K562 (cell line): ENCODE results near the gene MAN1A1.

Experiments used
- CGGBP1 ChIP-seq: fragments of 250-450 bp; sonication (Bioruptor Pico); IDR thresholded peaks from 2 replicates; pipeline ENCODE4 v1.9.0; 2021; ENCODE audit warnings: mild to moderate bottlenecking
- EHMT2 ChIP-seq: fragments of 450-650 bp; IDR thresholded peaks from 2 replicates; pipeline ENCODE4 v1.6.1; 2018; ENCODE audit warnings: antibody characterized with exemption
- FOXP1 ChIP-seq: sonication (generic); formaldehyde crosslinking; IDR thresholded peaks from 2 replicates; pipeline ENCODE4 v1.8.0; 2022; ENCODE audit warnings: mild to moderate bottlenecking, missing genetic modification reagents
- L3MBTL2 ChIP-seq: fragments of 450-650 bp; IDR thresholded peaks from 2 replicates; pipeline ENCODE4 v1.6.1; 2016; ENCODE audit warnings: mild to moderate bottlenecking, moderate library complexity
- POLR2A ChIP-seq: fragments of 450-650 bp; conservative IDR thresholded peaks from 2 replicates; pipeline ENCODE4 v1.6.1; 2016
- ZNF398 ChIP-seq: fragments of 250-450 bp; sonication (Bioruptor Pico); IDR thresholded peaks from 2 replicates; pipeline ENCODE4 v1.8.0; 2021; ENCODE audit warnings: moderate library complexity, mild to moderate bottlenecking, inconsistent platforms

DNA sequence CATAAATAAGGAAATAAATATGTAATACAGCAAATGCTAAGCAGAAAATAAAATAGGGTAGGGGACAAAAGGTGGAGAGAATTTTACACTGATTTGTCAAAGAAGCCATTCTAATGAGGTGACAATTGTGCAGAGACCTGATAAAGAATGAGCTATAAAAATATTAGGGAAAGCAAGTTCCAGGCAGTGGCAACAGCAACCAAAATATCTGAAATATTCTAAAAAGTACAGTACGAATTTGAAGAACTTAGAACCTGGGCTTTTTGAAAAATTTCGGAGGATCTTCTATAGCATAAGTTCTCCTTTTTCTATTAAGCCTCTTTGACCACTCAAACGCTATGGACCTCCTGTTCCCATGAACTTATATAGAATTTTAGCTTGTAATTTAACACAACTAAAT is 173.1 kb downstream of the MAN1A1 start:
- no peak for TF ChIP-seq EHMT2
- TF ChIP-seq ZNF398 (CRISPR knock-in tag), result no peak
- TF ChIP-seq CGGBP1, result no peak
- TF ChIP-seq FOXP1 (CRISPR knock-in tag), result no peak
- TF ChIP-seq L3MBTL2, result no peak
- no peak for TF ChIP-seq POLR2A
